Measurements from ENCODE around the gene FTO. TPM values are rescaled to one million over a fixed set of nuclear protein-coding genes. Genes with fewer than 3 reads are reported as not detected.

FTO gene
- total RNA-seq, 1 donor from 2014 or later = 75.6 TPM

DNA sequence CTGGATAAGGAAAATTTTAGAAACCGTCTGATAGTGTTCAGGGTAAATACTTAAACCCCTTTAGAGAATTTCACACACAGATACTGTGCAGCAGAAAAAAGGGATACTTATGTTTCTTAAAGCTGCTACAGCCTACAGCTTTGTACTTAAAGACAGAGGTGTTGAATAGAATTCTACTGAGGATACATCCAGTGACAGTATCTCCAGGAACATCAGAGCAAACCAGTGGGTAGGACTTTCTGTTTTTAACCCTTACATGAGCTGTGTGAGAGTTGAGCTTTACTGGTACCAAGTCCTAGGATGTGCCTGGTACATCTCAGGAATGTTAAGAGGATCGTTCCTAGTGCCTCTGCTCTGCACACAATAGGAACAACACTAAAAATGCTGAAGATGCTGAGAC, 191.5 kb downstream of the FTO start:
- TF ChIP-seq CTCF (IDR thresholded peaks at IDR 0.05) = no peak
- H3K27ac ChIP-seq = no peak overlapping the region
- no peaks in the 10 kb centered on the region for H3K36me3 ChIP-seq
- H3K4me1 ChIP-seq = peaks cover 22% of the 10 kb centered on the region
- H3K27me3 ChIP-seq = no peaks in the 10 kb centered on the region
- DNase-seq (no peak), ATAC-seq (no peak)
- no peaks in the 10 kb centered on the region for H3K9me3 ChIP-seq
- intact Hi-C loops (cut with DNase I) = no loop called here
- H3K4me3 ChIP-seq = no peak overlapping the region

DNA sequence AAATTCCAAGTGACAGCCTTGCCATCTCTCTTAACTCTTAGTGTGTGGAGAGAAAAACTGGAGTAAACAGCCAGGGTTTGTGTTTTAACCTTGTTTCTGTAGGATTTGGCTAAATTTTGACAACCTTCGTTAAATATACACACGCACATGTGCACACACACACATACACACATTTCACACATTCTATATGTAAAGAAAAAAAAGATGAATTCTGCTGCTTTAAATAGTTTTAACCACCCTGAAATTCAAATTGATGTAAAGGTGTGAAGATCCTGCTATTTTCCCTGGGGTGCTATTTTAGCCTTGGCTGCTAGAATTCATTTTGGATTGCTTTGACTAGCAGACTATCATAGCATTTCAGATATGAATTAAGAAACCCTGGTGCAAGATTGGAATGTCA, 191.9 kb downstream of the FTO start:
- no peaks in the 10 kb centered on the region for H3K36me3 ChIP-seq
- no peak overlapping the region for H3K27ac ChIP-seq
- TF ChIP-seq CTCF (IDR thresholded peaks at IDR 0.05) = no peak
- no peaks in the 10 kb centered on the region for H3K9me3 ChIP-seq
- H3K4me1 ChIP-seq = peaks cover 22% of the 10 kb centered on the region
- H3K27me3 ChIP-seq = no peaks in the 10 kb centered on the region
- ATAC-seq (no peak), DNase-seq (no peak)
- intact Hi-C loops (cut with DNase I) = no loop called here
- no peak overlapping the region for H3K4me3 ChIP-seq

- no peaks in the 10 kb centered on the region for H3K27me3 ChIP-seq
- no peak overlapping the region for H3K27ac ChIP-seq
- peaks cover 22% of the 10 kb centered on the region for H3K4me1 ChIP-seq
- ATAC-seq (no peak), DNase-seq (no peak)
- TF ChIP-seq CTCF (IDR thresholded peaks at IDR 0.05) = no peak
- no peaks in the 10 kb centered on the region for H3K9me3 ChIP-seq
- no peak overlapping the region for H3K4me3 ChIP-seq
- H3K36me3 ChIP-seq = no peaks in the 10 kb centered on the region
- intact Hi-C loops (cut with DNase I) = no loop called here
Observed at GRCh38 chr16:53896722-53897121, 192.8 kb downstream of the FTO start.

DNA sequence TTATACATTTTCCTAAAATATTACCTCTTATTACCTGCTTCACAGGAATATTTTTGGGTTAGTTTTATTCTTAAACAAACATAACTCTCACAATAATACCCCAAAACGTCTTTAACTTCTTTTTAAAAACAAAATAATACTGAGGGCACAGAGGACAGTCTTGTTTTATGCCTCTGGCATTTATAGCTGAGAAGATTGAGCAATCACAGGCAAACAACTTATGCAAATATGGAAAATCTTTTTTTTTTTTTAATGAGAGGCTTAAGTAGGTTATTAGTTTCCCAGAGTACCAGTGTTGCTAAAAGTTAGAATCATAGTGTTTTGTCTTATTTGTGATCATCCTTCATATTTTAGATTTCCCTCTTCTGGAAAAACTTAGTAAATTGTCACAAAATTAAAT, 195.0 kb downstream of the FTO start:
- H3K4me3 ChIP-seq = no peak overlapping the region
- ATAC-seq (no peak), DNase-seq (no peak)
- peaks cover 4% of the 10 kb centered on the region for H3K4me1 ChIP-seq
- intact Hi-C loops (cut with DNase I) = no loop called here
- H3K9me3 ChIP-seq = no peaks in the 10 kb centered on the region
- H3K27ac ChIP-seq = no peak overlapping the region
- H3K27me3 ChIP-seq = no peaks in the 10 kb centered on the region
- no peaks in the 10 kb centered on the region for H3K36me3 ChIP-seq
- TF ChIP-seq CTCF (IDR thresholded peaks at IDR 0.05) = no peak

DNA sequence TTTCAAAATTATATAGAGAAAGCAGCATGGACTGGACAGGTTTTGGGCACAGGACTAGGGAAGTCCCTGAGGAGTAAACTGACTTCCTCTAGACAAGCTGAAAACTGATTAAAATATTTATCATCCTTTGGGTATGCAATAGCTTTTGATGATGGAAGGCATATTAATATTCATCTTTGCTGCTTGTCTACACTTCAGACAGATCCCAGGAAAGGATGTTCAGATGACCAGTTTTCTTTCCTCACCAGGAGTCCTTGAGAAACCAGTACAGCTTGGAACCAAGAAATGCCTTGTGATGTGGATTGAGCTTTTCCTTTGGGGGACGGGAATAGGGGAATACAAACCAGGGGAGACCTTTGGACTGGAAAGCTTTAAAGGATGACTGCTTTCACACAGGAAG, 195.5 kb downstream of the FTO start:
- Histone ChIP-seq H3K4me3 (no peak overlapping the region), H3K4me1 (peaks cover 4% of the 10 kb centered on the region), H3K36me3 (no peaks in the 10 kb centered on the region), H3K27ac (no peak overlapping the region), H3K9me3 (no peaks in the 10 kb centered on the region), H3K27me3 (no peaks in the 10 kb centered on the region)
- no peak for TF ChIP-seq CTCF (IDR thresholded peaks at IDR 0.05)
- intact Hi-C loops (cut with DNase I) = no loop called here
- no peak for ATAC-seq
- DNase-seq = no peak

DNA sequence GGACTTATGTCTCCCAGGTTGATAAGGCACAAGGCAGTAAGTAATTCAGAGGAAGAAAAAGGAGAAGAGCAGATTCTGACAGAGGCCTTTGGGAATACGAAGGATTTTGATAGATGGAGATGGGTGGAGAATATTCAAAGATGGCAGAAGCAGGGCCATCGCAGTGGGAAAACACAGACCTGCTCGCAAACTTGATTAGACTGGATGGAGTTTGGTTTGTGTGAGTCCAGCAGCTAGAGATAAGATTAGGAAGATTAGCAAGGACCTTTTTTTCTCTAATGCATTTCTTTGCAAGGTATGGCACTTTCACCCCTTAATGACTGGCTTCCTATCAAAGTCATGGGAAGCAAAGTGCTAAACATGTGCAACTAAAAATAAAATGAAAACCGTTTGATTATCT, 196.7 kb downstream of the FTO start:
- ATAC-seq = no peak
- DNase-seq = no peak
- Histone ChIP-seq H3K9me3 (no peaks in the 10 kb centered on the region), H3K4me3 (no peak overlapping the region), H3K27me3 (no peaks in the 10 kb centered on the region), H3K36me3 (no peaks in the 10 kb centered on the region), H3K27ac (no peak overlapping the region), H3K4me1 (peaks cover 4% of the 10 kb centered on the region)
- TF ChIP-seq CTCF (IDR thresholded peaks at IDR 0.05) = no peak
- intact Hi-C loops (cut with DNase I) = no loop called here

All from upper lobe of right lung (tissue), 1 donor.